Left hindlimb (tissue), 1 donor: ENCODE data around the gene CDC42BPA.

Experiments used
- DNase-seq: peaks from one replicate; pipeline ENCODE4 v3.0.0-alpha.2; 2018

The CDC42BPA gene

GRCh38 chr1:226977643-226978431 lies 340.5 kb downstream of the CDC42BPA start:
- no peak for DNase-seq

- DNase-seq = no peak
Observed at GRCh38 chr1:226976978-226977642, 341.2 kb downstream of the CDC42BPA start.

GRCh38 chr1:226976276-226976977 lies 341.9 kb downstream of the CDC42BPA start:
- DNase-seq = no peak

GRCh38 chr1:226975259-226976250 lies 342.7 kb downstream of the CDC42BPA start:
- DNase-seq = no peak

DNA sequence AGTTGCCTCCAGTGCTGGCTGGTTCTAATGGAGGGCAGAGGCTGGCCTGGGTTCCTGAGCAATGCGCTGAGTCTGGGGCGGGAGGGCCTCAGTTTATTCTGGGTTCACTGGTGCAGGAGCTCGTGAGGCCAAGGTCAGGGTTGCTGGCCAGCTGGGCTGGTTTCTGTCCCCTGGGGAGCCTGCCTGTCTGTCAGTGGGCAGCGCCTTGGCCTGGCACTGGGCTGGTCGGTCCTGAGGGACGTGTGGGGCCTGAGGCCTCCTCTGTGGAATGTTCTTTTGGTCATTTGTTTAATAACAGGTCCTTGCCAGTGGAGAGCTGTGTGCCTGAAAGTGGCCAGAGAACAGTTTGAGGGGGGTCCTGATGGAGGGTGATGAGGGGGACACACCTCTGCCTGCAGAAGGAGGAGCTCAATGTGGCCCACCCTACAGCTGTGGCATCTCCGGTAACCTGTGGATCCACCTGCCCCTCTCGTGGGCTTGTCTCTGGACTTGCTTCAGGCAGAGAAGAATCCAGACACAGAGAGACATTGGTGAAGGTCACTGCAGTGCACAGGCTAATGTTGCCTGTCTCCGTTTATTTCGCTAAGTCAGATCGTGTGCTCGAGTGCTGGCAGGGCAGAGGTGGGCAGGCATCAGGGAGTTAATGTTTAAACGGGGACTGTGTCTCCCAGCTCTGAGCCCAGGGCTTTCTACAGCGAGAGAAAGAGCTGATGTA lies 343.6 kb downstream of the CDC42BPA start:
- no peak for DNase-seq

DNA sequence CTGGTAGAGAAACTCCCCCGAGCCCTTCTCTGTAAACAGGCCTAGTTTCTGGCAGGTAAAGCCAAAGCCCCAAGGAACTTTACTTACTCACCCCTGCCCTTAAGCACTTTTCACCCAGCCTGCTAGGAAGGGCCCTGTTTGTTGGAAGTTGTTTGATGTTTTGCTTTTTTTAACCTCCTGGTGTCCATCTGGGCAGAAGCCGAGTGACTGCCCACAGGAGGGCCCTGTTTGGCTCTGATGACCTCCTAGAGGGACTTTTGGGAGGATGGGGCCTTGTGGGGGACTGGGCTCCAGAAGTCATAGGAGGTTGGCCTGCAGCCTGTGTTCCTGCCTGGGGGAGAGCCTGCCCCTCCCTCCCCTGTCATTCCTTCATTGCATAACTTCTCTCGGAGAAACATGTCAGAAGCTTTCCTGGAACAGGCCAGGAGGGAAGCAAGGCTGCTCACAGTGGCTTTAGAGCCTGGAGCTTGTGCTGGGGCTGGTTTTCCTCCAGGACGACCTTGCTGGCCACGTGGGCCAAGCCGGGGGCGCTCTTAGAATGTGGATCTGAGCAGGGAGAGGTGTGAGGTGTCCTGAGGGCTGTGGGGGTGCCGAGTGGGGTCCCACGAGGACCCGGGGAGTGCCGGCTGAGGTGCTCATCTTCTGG lies 344.3 kb downstream of the CDC42BPA start:
- peak; percentile 40 for DNase-seq

DNA sequence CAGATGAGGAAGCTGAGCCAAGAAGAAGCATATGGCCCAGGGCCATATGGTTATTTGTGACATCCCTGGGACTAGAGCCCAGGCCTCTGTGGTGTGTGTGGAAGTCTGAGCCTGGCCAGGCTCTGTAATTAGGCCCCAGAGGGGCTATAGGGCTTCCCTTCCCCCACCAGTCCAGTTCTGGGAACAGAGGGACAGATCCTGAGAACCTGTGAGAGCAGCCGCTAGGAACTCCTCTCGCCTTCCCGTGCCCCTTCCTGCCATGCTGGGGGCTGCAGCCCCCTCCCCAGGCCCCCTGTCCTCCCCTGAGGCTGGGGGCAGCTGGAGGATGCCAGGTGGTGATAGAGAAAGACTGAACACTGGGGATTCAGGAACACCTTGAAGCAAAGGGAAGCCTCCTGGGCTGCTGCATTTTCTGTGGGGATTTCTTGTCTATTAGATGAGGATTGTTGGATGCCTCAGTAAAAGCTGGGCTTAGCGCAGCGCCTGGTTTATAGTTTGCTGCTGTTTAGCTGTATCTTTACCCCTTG lies 344.9 kb downstream of the CDC42BPA start:
- DNase-seq = peak; percentile 68

DNA sequence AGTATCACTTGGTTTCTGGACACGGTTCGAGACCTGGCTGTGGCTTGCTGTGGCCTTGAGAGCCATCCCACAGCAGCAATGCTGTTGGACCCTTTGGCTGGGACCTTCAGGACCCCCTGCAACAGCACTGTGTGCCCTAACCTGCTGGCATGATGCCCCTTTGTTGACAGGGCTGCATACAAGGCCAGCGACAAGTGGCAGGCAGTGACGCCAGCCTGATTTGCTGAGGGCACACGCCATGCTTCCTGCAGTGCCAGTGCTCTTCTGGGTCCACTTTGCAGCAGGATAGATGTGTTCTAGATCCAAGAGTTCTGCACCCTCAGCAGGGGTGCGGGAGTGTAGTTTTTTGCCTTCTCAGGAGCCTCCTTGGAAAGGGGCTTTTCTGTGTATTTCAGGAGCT lies 345.4 kb downstream of the CDC42BPA start:
- DNase-seq = no peak

DNA sequence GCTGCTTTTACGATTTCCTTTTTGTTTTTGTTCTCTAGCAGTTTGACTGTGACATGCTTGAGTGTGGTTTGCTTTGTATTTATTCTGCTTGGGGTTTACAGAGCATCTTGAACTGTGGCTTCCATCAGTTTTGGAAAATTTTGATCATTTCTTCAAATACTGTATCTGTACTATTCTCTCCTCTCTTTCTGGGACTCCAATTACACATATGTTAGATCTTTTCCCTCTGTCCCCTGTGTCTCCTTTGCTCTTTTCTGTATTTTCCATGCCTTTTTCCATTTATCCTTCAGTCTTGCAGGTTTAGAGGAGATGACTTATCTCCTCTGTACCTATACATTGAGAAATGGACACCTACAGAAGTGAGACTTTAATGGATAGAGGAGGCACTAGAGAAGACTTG lies 346.5 kb downstream of the CDC42BPA start:
- DNase-seq = no peak

GRCh38 chr1:226967665-226968064 lies 350.6 kb downstream of the CDC42BPA start:
- no peak for DNase-seq

- no peak for DNase-seq
Observed at GRCh38 chr1:226966683-226967082, 351.6 kb downstream of the CDC42BPA start.

DNA sequence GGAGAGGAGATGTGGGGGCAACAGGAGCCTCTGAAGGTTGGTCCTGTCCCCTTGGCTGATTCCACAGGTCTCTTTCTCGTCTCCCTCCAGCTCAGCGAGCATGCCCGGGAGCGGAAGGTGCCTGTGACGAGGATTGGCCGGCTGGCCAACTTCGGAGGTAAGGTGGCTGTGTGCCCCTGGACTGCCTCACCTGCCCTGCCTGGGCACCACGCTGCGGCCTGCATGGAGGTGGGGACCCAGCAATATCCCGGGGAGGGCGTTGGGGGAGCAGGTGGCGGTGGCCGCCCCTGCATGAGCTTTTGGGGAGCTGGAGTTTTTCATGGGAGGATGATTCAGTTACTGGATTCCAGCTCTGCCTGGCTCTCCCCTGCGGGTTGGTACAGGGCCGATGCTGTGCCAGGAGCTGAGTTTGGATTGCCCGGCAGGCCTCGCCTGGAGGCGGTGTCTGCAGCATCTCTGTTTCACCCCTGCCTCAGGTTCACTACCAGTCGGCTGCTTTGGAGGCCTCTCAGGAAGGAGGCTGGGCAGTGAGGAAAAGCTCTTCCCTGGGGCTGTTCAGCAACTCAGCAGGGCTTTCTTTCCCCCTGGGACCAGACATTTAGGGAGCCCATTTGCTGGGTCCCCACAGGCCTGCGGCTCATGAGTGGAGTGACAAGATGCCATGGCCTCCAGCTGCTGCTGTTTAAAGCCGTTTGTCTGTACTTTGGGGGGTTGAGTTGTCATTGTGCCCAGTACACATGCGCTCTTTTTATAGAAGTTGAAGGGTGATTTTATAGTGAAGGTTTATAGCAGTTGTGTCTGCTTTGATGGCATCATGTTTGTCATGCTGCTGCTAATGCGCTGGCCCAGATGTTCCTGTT lies 352.5 kb downstream of the CDC42BPA start:
- peak; percentile 20 for DNase-seq

DNA sequence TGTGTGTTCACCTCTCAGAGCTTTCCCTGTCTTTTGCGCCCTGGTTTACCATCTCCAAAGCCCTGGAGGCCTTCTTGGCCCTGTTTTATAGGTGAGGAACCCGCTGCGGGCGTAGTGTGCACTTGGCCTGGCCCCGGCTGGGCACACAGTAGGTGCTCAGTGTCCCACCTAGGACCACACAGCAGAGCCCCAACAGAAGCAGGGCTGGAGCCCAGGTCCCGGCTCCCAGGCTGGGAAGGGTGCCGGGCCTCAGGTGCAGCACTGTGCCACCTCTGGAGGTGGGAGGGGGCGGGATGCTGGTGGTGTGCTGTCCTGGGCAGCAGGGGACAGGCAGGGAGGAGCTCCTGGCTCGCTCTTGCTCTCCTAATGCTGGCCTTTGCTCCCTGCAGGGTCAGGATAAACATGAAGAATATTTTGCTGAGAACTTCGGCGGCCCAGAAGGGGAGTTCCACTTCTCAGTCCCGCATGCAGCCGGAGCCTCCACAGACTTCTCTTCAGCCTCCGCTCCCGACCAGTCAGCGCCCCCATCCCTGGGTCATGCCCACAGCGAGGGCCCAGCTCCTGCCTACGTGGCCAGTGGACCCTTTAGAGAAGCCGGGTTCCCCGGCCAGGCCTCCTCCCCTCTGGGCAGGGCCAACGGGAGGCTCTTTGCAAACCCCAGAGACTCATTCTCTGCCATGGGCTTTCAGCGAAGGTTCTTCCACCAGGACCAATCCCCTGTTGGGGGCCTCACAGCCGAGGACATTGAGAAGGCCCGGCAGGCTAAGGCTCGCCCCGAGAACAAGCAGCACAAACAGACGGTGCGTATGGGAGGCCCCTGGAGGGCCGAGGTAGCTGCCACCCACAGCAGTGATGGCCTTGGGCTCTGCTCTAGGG lies 353.4 kb downstream of the CDC42BPA start:
- DNase-seq = peak; percentile 18

DNA sequence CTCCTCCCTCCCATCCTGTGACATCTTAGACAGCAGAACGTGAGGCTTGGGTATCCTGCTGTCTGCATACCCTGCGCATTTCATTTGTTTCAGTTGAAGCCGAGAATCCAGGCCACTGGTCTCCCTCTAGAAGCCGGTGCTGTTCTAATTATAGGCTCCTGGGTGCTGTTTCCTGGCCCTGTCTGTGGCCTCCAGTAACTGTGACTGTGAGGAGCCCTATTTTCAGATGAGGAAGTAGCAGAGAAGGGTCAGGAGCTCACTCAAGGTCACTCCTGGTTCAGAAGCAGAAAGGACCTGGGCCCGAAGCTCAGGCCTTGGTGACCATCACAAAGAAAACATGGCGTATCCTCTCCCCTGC lies 354.2 kb downstream of the CDC42BPA start:
- peak; percentile 25 for DNase-seq

DNA sequence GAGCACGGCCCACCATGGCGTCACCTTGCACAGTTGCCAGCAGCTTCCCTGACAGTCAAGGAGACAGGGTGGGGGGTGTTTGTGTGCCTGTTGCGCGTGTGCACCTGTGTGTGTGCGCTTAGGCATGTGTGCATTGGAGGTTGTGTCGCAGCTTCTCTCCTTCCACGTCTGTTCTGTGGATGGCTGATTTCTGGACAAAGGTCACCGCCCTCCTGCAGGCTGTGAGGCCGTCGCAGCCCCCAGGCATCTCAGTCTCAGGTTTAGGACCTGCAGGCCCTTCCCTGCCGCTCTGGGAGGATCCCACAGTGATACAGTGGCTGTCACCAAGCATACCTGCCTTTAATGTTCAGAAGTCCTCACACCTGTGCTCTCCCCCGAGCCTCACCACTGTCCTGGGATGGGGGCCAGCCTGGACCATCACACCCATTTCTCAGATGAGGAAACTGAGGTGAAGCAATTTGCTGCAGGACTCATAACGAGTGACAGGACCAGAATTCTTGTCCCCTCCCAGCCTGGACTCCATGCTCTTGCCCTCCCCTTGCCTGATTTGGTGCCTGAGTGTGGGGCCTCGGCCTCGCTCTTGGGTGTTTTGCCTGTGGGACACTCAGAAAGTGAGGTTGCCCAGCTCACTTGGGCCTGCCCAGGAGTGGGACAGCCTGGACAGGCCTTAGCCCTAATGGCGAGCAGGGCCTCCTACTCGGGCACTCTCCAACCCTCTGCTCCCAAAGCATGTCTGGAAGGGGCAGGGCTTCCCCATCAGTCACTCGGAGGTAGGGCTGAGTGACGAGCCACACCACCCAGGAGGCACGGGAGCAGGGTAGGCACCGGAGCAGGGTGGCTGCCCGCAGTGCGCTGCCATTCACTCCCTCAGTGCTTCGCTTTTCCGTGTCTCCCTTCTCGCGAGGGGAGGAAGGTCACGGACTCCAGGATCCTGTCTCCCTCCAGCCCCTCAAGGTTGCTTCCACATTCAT lies 355.6 kb downstream of the CDC42BPA start:
- peak; percentile 18 for DNase-seq

- no peak for DNase-seq
Observed at GRCh38 chr1:226960944-226961765, 357.1 kb downstream of the CDC42BPA start.

- peak; percentile 24 for DNase-seq
Observed at GRCh38 chr1:226960256-226960655, 358.0 kb downstream of the CDC42BPA start.
